ENCODE data around the gene CCDC57. TPM values are rescaled to one million over a fixed set of nuclear protein-coding genes. Genes with fewer than 3 reads are reported as not detected.

The CCDC57 gene
- total RNA-seq, 2 experiments from 2014 or later = 40.7 to 43.9 TPM

- DNase-seq = peak; percentile 88
- H3K36me3 Mint-ChIP-seq (ENCODE audit: low read depth) = peaks cover 3% of the 10 kb centered on the region
- CTCF ChIA-PET = interaction anchor here (0.6 to 2.8 kb wide), 7 partner anchors 8 to 256 kb away, joined by 3 to 21 read pairs (median 4); no protein-coding TSS in a partner anchor
- H3K9me3 Mint-ChIP-seq = no peaks in the 10 kb centered on the region
- peaks cover 7% of the 10 kb centered on the region for H3K4me1 Mint-ChIP-seq (ENCODE audit: low read depth)
- no peak overlapping the region for H3K4me3 Mint-ChIP-seq
- H3K27me3 Mint-ChIP-seq (ENCODE audit: low read depth) = no peaks in the 10 kb centered on the region
- intact Hi-C loops (cut with micrococcal nuclease) = loop anchor here (1.0 to 5.0 kb wide), 4 partner anchors 27 to 197 kb away; partner anchors contain the start of gene FASN
- H3K27ac Mint-ChIP-seq = no peak overlapping the region
Observed at GRCh38 chr17:82153745-82154375, 58.8 kb downstream of the CCDC57 start.

GRCh38 chr17:82153295-82153691 is 59.3 kb downstream of the CCDC57 start:
- intact Hi-C loops (cut with micrococcal nuclease) = loop anchor here (5.0 kb wide), 1 partner anchor 196 kb away; no protein-coding TSS in a partner anchor
- peaks cover 3% of the 10 kb centered on the region for H3K36me3 Mint-ChIP-seq (ENCODE audit: low read depth)
- no peak overlapping the region for H3K27ac Mint-ChIP-seq
- H3K4me3 Mint-ChIP-seq = no peak overlapping the region
- no peaks in the 10 kb centered on the region for H3K27me3 Mint-ChIP-seq (ENCODE audit: low read depth)
- H3K4me1 Mint-ChIP-seq (ENCODE audit: low read depth) = peaks cover 7% of the 10 kb centered on the region
- H3K9me3 Mint-ChIP-seq = no peaks in the 10 kb centered on the region
- DNase-seq = no peak
- CTCF ChIA-PET = interaction anchor here (1.9 kb wide), 1 partner anchor 119 kb away, joined by 6 read pairs; no protein-coding TSS in a partner anchor

DNA sequence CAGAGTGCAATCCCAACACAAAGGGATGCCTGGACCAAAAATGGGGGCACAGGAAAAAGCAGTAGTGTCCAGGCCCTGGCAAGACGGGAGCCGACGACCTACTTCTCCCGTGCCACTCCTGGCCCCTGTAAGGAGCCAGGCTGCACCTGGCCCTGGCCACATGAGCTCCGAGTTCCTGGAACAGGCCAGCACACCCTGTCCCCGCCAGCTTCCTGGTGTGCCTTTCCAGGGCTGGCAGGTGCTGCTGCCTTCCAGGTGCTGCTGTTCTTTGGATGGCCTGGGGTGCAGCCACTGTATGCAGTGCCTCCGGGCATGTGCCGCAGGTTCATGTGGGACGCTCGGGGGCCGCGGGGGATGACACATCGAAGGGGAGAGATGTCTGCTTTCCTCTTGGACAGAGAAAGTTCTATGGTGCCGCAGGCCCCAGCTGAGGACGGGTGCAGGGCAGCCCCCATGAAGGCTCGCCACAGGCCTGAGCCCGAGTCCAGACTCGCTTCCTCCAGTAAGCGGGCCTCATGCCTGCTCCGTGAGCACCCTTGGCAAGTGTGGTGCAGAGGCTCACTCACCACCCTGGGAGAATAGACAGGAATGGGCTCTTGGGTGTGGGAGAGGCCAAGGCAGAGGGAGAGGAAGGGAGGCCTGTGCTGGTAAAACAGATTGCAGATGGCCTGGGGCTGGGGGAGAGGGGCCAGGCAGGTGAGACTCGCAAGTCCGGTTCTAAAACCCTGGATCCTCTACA is 59.9 kb downstream of the CCDC57 start:
- CTCF ChIA-PET = interaction anchor here (1.0 to 1.9 kb wide), 2 partner anchors 119 to 122 kb away, joined by 3 to 6 read pairs; no protein-coding TSS in a partner anchor
- no peak overlapping the region for H3K27ac Mint-ChIP-seq
- H3K4me1 Mint-ChIP-seq (ENCODE audit: low read depth) = peaks cover 7% of the 10 kb centered on the region
- DNase-seq = no peak
- no peaks in the 10 kb centered on the region for H3K27me3 Mint-ChIP-seq (ENCODE audit: low read depth)
- H3K4me3 Mint-ChIP-seq = no peak overlapping the region
- H3K36me3 Mint-ChIP-seq (ENCODE audit: low read depth) = peaks cover 3% of the 10 kb centered on the region
- intact Hi-C loops (cut with micrococcal nuclease) = loop anchor here (5.0 kb wide), 1 partner anchor 195 kb away; no protein-coding TSS in a partner anchor
- no peaks in the 10 kb centered on the region for H3K9me3 Mint-ChIP-seq

GRCh38 chr17:82152114-82152513 is 60.5 kb downstream of the CCDC57 start:
- H3K27me3 Mint-ChIP-seq (ENCODE audit: low read depth) = no peaks in the 10 kb centered on the region
- H3K4me1 Mint-ChIP-seq (ENCODE audit: low read depth) = peaks cover 7% of the 10 kb centered on the region
- H3K36me3 Mint-ChIP-seq (ENCODE audit: low read depth) = peaks cover 4% of the 10 kb centered on the region
- CTCF ChIA-PET = interaction anchor here (1.0 kb wide), 1 partner anchor 121 kb away, joined by 3 read pairs; no protein-coding TSS in a partner anchor
- H3K9me3 Mint-ChIP-seq = no peaks in the 10 kb centered on the region
- no peak for DNase-seq
- no peak overlapping the region for H3K27ac Mint-ChIP-seq
- H3K4me3 Mint-ChIP-seq = no peak overlapping the region
- intact Hi-C loops (cut with micrococcal nuclease) = loop anchor here (5.0 kb wide), 1 partner anchor 195 kb away; no protein-coding TSS in a partner anchor

- Mint-ChIP-seq H3K36me3 (ENCODE audit: low read depth) (peaks cover 4% of the 10 kb centered on the region), H3K27me3 (ENCODE audit: low read depth) (no peaks in the 10 kb centered on the region), H3K27ac (no peak overlapping the region), H3K9me3 (no peaks in the 10 kb centered on the region), H3K4me1 (ENCODE audit: low read depth) (peaks cover 7% of the 10 kb centered on the region), H3K4me3 (no peak overlapping the region)
- CTCF ChIA-PET = no interaction called here
- intact Hi-C loops (cut with micrococcal nuclease) = loop anchor here (5.0 kb wide), 1 partner anchor 194 kb away; no protein-coding TSS in a partner anchor
- no peak for DNase-seq
Observed at GRCh38 chr17:82151106-82151957, 61.3 kb downstream of the CCDC57 start.

DNA sequence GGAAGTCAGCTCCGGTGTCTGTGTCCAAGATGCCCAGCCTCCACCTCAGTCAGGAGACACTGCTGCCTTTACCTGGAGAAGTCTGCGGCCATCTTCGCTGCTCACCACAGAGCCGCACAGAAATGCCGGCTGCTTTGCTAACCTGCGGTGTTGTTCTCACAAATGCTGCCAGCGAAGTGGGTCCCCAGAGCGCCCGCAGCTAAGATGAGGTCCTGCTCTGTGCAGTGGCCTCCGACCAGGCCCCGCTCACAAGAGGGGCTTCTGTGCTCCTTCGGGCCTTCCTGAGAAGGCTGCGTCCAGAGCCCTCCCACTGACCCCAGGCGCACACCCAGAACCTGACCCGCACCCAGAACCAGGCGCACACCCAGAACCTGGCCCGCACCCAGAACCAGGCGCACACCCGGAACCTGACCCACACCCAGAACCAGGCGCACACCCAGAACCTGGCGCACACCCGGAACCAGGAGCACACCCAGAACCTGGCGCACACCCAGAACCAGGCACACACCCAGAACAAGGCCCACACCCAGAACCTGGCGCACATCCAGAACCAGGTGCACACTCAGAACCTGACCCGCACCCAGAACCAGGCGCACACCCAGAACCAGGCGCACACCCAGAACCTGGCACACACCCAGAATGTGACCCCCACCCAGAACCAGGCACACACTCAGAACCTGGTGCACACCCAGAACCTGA is 63.1 kb downstream of the CCDC57 start:
- H3K27me3 Mint-ChIP-seq (ENCODE audit: low read depth) = no peaks in the 10 kb centered on the region
- H3K36me3 Mint-ChIP-seq (ENCODE audit: low read depth) = peaks cover 4% of the 10 kb centered on the region
- H3K27ac Mint-ChIP-seq = no peak overlapping the region
- CTCF ChIA-PET = no interaction called here
- H3K9me3 Mint-ChIP-seq = no peaks in the 10 kb centered on the region
- intact Hi-C loops (cut with micrococcal nuclease) = loop anchor here (5.0 kb wide), 1 partner anchor 192 kb away; no protein-coding TSS in a partner anchor
- no peak for DNase-seq
- peaks cover 6% of the 10 kb centered on the region for H3K4me1 Mint-ChIP-seq (ENCODE audit: low read depth)
- H3K4me3 Mint-ChIP-seq = no peak overlapping the region

DNA sequence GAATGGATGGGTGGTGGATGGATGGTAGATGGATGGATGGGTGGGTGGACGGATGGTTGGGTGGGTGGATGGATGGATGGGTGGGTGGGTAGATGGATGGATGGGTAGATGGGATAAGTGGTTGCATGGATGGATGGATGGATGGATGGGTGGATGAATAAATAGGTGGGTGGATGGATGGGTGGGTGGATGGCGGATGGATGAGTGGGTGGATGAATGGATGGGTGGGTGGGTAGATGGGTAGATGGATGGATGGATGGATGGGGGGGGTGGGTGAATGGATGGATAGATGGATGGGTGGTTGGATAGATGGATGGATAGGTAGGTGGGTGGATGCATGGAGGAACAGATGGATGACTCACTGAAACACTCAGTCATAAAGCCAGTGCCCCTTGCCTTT is 63.6 kb downstream of the CCDC57 start:
- peaks cover 5% of the 10 kb centered on the region for H3K4me1 Mint-ChIP-seq (ENCODE audit: low read depth)
- CTCF ChIA-PET = no interaction called here
- no peak overlapping the region for H3K27ac Mint-ChIP-seq
- no peaks in the 10 kb centered on the region for H3K27me3 Mint-ChIP-seq (ENCODE audit: low read depth)
- intact Hi-C loops (cut with micrococcal nuclease) = no loop called here
- no peaks in the 10 kb centered on the region for H3K9me3 Mint-ChIP-seq
- H3K36me3 Mint-ChIP-seq (ENCODE audit: low read depth) = peaks cover 4% of the 10 kb centered on the region
- no peak overlapping the region for H3K4me3 Mint-ChIP-seq
- no peak for DNase-seq

DNA sequence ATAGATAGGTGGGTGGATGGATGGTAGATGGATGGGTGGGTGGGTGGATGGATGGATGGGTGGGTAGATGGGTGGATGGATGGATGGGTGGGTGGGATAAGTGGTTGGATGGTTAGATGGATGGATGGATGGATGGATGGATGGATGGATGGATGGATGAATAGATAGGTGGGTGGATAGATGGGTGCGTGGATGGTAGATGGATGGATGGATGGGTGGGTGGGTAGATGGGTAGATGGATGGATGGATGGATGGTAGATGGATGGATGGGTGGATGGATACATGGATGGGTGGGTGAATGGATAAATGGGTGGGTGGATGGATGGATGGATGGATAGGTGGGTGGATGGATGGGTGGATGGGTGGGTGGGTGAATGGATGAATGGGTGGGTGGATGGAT is 64.6 kb downstream of the CCDC57 start:
- Mint-ChIP-seq H3K9me3 (no peaks in the 10 kb centered on the region), H3K27ac (no peak overlapping the region), H3K36me3 (ENCODE audit: low read depth) (peaks cover 4% of the 10 kb centered on the region), H3K27me3 (ENCODE audit: low read depth) (no peaks in the 10 kb centered on the region), H3K4me3 (no peak overlapping the region), H3K4me1 (ENCODE audit: low read depth) (no peaks in the 10 kb centered on the region)
- CTCF ChIA-PET = no interaction called here
- no peak for DNase-seq
- intact Hi-C loops (cut with micrococcal nuclease) = no loop called here

GRCh38 chr17:82146663-82147654 is 65.7 kb downstream of the CCDC57 start:
- intact Hi-C loops (cut with micrococcal nuclease) = no loop called here
- H3K4me1 Mint-ChIP-seq (ENCODE audit: low read depth) = no peaks in the 10 kb centered on the region
- H3K27me3 Mint-ChIP-seq (ENCODE audit: low read depth) = no peaks in the 10 kb centered on the region
- no peak overlapping the region for H3K27ac Mint-ChIP-seq
- peaks cover 4% of the 10 kb centered on the region for H3K36me3 Mint-ChIP-seq (ENCODE audit: low read depth)
- no peak for DNase-seq
- H3K9me3 Mint-ChIP-seq = no peaks in the 10 kb centered on the region
- no peak overlapping the region for H3K4me3 Mint-ChIP-seq
- CTCF ChIA-PET = no interaction called here

DNA sequence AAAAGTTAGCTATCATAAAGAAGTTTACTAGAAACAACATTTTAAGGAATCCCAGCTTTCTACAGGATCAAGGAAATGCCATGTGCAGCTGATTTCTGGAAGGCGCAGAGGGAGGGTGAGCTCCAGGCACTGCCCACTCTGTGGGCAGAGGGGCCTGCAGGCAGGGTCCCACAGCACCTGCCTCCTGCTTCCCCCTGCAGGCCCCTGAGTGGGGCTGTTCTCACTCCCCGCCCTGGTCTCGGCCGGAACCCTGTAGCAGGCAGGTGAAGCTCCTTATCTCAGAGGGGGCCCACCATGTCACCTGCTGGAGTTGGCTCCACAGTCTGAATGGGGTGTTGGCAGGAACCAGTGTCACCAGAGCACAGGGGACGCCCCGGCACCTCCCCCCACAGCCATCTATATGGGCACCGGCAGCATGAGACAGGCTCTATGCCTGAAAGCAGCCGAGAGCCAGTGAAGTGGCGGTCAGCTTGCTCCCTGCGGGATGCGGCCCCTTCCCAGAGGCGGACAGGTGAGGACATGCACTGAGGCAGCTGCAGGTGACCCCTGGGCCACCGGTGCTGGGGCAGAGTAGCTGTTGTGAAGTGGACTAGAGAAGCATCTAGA is 67.0 kb downstream of the CCDC57 start:
- H3K27me3 Mint-ChIP-seq (ENCODE audit: low read depth) = no peaks in the 10 kb centered on the region
- DNase-seq = no peak
- H3K27ac Mint-ChIP-seq = no peak overlapping the region
- CTCF ChIA-PET = interaction anchor here (0.5 to 1.0 kb wide), 3 partner anchors 9 to 79 kb away, joined by 4 to 5 read pairs (median 4); no protein-coding TSS in a partner anchor
- H3K4me1 Mint-ChIP-seq (ENCODE audit: low read depth) = no peaks in the 10 kb centered on the region
- H3K4me3 Mint-ChIP-seq = no peak overlapping the region
- no peaks in the 10 kb centered on the region for H3K9me3 Mint-ChIP-seq
- peaks cover 4% of the 10 kb centered on the region for H3K36me3 Mint-ChIP-seq (ENCODE audit: low read depth)
- intact Hi-C loops (cut with micrococcal nuclease) = no loop called here
